HG03060 (cell line): Measurements from ENCODE around the gene SPSB1.
"Not testable (repeated sequence)": the region's sequence is repeated elsewhere in the genome, so short reads cannot be mapped to it uniquely, and the experiment has no call there.

Experiments used
- ATAC-seq: cut with Tn5 transposase; IDR thresholded peaks from one replicate; pipeline ENCODE4 v1.9.1; 2021; ENCODE audit warnings: low read depth, moderate number of reproducible peaks; ENCODE audit not compliant: unreplicated experiment

Gene SPSB1

DNA sequence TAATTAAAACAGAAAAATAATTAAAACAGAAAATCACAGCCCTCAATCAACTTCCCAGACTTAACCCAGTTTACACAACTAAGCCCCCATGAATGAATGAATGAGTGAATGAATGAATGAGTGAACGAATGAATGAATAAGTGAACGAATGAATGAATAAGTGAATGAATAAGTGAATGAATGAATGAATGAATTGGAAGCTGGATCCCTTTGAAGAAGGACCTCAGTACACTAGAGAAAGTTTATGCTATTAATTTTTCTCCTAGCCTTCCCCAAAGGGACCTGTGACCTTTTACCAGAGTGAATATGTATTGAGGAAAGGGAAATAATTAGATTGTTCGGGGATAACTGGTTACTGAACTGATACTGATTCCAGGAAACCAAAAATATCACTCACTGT is 5.6 kb downstream of the SPSB1 start:
- ATAC-seq = no peak

DNA sequence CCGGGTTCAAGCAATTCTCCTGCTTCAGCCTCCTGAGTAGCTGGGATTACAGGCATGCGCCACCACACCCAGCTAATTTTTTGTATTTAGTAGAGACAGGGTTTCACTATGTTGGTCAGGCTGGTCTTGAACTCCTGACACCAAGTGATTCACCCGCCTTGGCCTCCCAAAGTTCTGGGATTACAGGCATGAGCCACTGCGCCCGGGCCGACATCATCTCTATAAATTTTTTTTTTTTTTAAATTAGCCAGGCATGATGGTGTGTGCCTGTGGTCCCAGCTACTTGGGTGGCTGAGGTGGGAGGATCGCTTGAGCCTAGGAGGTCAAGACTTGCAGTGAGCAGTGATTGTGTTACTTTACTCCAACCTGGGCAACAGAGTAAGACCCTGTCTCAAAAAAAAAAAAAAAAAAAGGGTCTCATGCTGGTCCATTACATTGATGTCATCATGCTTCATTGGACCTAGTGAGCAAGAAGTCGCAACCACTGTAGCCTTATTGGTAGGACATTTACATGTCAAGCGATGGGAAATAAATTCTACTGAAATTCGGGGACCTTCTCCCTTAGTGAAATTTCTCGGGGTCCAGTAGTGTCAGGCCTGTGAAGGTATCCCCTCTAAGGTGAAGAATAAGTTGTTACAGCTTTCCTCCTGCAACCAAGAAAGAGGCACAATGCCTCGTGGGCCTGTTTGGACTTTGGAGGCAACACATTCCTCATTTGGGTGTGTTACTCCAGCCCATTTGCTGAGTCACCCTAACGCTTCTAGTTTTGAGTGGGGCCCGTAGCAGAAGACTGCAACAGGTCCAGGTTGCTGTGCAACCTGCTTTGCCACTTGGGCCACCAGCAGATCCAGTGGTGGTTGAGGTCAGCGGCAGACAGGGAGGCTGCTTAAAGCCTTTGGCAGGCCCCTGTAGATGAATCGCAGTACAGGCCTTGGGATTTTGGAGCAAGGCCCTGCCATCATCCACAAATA is 7.2 kb downstream of the SPSB1 start:
- ATAC-seq = not testable (repeated sequence)

DNA sequence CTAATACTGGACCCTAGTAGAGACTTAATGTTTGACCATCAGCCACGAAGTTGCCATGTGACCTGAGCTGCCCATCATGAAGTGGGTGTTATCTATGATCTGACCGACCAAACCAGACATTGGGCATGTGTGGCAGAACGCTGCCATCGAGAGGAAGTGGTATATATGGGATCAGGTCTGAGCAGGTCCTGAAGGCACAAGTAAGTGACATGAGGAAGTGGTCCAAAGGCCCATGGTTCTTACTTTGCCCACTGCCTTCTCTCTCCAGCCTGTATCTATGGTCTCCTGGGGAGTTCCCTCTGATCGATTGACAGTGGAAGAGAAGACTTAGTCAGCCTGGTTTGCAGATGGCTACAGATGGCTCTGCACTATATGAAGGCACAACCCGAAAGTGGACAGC is 7.9 kb downstream of the SPSB1 start:
- ATAC-seq = no peak

DNA sequence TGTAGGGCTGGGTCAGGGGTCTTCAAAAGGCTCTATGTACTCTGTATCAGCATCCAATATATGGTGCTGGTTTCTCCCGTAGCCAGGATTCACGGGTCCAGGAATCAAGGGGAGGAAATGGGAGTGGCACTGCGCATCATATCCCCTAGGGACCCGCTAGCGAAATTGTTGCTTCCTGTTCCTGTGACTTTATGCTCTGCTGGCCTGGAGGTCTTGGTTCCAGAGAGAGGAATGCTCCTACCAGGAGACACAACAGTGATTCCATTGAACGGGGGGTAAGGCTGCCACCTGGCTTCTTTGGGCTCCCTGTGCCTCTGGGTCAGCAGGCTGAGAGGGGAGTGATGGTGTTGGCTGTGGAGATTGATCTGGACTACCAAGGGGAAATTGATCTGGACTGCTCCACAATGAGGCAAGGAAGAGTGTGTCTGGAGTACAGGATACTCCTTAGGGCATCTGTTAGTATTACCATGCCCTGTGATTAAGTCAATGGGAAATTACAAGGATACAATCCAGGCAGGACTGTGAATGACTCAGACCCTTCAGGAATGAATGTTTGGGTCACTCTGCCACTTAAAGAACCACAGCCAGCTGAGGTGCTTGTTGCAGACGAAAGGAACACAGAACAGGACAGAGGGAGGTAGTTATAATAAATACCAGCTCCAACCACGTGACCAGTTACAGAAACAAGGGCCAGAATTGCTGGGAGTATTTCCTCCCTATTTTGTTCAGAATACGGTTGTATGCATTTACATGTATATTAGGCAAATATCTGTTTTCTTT is 10.2 kb downstream of the SPSB1 start:
- no peak for ATAC-seq

DNA sequence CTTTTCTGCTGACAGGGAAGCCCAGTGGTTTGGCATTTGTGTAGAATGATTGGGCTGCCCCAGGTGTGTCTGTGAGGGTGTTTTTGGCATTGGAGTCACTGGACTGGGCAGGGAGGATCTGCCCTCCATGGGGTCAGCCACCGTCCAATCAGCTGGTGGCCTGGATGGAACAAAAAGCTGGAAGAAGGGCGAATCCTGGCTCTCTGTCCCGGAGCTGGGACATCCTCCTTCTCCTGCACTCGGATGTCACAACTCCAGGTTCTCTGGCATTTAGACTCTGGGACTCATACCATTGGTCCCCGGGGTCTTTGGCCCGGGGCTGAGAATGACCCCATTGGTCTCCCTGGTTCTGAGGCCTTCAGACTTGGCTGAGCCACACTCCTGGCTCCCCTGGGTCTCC is 11.2 kb downstream of the SPSB1 start:
- no peak for ATAC-seq

DNA sequence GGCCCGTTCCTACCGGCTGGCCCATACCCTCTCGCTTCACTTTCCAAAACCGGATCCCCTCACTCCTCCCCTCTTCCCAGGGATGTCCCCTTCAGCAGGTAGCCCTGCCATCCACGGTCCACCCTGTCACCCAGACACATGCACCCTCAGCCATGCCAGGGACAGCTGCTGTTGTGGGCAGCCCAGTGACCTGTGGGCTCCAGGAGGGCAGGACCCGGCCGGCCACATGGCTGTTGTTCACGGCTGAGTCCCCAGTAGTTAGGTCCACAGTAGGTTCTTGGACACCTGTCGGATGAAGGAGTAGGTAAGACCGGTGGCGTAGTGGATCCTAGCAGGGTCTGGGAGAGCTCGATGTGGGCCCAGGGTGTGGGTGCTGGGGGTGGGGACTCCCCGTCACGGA is 12.5 kb downstream of the SPSB1 start:
- ATAC-seq = no peak

DNA sequence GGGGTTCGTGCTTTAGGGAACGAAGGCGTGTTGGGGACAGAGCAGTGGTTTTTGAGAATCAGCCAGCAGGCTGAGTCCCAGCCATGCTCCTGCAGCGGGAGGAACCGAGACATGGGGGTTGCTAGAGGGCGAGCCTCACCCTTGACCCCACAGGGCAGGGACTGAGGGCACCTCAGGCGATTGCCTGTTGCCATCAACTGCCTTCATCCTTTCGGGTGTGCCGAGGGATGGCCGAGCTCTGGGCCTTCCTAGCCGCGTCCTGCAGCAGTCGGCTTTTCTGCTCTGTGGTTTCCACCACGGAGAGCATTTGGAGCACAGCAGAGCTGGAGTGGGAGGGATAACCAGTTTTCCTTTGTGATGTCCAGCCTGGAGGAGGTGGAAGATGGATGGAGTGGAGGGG is 13.3 kb downstream of the SPSB1 start:
- no peak for ATAC-seq

DNA sequence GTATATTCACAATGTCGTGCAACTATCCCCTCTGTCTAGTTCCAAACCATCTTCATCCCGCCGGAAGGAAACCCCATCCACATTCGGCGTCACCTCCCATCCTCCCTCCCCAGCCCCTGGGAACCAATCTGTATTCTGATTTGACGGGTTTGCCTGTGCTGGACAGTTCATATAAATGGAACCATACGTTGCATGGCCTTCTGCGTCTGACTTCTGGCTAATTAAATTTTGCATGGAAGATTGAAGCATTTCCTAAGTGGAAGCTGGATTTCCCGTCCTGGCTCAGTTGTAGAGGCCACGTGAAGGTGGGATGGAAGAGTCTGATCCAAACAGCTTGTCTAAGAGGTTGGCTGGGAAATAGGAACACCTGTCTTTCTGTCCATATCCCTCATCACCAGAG is 14.6 kb downstream of the SPSB1 start:
- no peak for ATAC-seq

DNA sequence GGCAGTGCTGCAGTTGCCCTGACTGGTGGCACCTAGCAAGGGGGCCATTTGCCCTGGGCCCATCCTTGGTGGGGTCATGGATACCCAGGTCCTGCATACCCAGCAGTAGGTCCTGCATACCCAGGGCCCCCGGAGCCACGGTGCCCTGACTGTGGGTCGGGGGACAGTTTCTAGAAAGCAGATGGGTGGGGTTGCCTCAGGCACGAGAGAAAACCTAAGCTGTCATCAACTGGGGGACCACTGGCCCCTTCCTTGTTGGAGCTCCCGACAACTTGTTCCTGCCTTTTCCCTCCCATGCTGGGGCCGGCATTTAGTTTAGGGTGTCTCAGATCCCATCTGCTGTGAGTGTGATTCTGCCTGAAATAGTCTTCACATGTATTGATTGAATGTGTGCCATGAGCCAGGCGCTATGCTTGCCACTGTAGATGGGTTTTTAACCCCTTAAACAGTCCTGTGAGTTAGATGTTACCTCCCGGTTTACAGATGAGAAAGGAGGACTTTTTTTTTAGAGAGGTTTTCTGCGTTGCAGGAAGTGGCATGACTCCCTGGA is 15.6 kb downstream of the SPSB1 start:
- no peak for ATAC-seq

DNA sequence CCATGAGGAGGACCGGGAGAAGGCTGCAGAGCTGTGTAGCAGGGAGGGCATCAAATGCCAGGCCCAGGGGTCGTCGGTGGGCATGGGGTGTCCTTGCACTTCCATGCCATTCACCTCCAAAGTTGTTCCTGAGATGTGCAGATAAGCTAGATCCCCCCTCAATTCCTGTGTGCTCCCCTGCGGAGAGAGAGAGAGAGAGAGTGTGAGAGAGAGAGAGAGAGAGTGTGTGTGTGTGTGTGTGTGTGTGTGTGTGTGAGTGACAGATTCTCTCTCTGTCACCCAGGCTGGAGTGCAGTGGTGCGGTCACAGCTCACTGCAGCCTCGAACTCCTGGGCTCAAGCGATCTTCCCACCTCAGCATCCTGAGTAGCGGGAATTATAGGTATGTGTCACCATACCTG is 16.4 kb downstream of the SPSB1 start:
- ATAC-seq = no peak

DNA sequence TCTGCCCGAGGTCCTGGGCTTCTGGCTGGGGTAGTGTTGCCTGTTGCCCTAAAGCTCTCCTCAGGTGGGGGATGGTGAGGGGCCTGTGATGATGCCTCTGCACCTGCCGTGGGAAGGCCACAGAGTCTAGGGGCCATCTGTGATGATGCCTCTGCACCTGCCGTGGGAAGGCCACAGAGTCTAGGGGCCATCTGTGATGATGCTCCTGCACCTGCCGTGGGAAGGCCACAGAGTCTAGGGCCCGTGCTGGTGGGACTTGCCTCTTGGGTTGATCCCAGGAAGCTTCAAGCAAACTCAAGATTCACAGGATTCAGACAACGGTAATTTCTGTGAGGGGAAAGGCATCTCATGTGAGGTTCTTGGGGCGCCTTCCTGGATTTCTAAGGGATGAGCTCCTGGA is 17.3 kb downstream of the SPSB1 start:
- no peak for ATAC-seq

DNA sequence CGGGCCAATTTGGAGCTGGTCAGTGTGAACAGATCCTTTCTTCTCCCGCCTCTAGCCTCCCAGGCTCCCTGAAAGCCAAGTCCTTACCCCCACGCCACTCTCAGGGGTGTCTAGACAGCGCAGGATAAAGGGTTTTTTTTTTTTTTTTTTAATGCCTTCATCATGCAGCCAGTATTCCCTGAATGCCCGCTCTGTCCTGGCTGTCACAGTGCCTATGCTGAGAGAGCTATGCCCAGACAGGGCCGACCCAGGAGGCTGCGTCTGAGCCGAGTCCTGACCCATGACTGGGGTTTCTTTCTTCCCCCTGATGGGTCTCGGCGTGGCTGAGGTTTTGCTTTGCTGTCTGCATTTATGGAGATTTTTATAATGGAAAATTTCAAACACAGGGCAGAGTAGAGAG is 18.3 kb downstream of the SPSB1 start:
- no peak for ATAC-seq

DNA sequence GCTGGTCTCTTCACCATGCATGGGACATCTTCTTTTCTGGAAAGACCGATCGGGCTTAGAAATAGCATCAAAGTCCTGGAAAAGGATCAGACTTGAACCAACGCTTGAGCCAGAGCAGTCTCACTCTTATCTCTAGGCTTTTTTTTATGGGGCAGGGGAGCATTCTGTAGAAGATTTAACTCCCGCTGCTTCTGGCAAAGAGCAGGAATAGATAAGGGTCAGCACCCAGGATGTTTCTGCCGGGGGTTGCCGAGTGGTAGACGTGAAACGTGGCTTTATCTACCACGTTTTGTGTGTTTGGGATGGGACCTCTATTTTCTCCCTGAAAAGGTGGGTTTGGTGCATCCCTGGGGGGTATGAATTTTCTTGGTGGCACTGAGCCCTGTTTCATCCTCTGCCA is 18.8 kb downstream of the SPSB1 start:
- ATAC-seq = no peak

DNA sequence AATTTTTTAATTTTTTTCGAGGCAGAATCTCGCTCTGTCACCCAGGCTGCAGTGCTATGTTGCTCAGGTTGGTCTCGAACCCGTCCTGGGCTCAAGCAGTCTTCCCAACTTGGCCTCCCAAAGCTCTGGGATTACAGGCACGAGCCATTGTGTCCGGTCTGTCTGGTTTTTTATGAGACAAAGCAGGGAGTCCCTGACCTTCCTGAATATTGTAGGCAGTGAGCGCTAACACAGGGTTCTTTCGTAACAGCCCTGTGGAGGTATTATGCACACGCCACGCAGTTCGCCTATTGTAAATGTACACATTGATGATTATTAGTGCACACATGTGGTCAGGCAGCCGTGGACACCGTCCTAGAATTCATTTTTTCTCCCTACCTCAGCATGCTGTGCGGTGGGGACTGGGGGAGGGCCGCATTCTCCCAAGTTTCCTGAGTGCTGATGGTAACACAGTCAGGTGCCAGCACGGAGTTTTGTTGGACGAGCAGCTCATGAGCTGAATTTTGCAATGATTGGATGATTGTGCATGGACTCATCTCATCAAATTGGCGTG is 19.6 kb downstream of the SPSB1 start:
- ATAC-seq = no peak

DNA sequence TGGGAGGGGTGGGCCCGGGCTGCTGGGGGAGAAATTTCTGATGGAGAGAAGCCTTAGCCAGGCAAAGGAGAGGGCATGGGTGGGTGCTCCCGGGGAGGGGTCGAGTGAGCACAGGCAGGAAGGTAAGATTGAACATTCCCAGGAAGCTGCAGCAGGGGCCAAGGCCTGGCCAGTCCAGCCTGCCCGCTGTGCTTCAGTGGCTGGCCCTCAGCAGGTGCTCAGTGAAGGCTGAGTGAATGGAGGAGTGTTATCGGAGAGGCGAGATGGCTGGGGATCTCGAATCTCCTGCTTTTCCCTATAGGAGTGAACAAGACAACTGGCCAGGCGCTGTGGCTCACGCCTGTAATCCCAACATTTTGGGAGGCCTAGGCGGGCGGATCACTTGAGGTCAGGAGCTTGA is 20.9 kb downstream of the SPSB1 start:
- ATAC-seq = no peak

DNA sequence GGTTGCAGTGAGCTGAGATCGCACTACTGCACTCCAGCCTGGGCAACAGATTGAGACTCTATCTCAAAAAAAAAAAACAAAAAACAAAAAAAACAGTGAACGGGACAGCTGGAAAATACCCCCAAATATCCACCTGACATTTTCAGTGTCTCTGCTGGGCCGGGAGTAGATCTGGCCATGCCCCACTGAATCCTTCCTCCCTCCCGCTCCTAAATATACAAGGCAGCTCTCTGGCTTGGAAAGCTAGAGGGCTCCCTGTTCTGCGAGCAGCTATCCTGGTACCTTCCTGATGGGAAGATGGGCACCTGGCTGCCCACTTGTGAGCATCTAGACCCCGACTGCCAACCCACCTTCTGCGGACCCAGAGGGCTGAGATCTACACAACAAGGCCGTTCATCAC is 21.4 kb downstream of the SPSB1 start:
- no peak for ATAC-seq

DNA sequence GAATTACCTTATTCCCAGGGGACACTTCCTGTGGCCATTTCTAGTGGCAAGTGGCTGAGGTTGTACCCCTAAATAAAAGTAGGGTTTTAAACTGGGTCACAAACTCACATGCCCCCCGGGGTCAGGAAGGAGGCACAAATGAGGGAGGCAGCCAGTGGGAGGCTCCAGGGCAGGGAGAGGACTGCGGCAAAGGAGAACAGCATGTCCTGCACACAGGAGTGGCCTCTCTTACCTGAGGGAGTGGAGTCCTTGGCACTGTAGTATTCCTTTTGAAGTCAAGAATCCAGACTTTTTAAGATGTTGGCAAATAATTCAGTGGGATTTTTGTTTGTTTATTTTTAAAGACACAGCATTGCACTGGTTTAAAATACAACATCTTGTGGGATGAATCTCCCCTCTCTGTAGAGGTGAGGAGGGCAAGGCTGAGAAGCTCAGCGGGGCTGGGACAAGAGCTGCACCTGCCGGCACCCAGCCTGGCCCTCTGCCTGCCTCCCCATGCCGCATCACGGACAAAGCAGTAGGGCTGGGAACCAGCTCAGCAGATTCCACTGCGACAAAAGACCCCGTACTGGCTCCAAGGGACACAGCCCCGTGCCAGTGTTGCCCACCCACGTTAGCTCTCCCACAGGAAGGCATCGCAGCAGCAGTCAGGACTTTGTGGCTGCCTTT is 22.2 kb downstream of the SPSB1 start:
- ATAC-seq = no peak

DNA sequence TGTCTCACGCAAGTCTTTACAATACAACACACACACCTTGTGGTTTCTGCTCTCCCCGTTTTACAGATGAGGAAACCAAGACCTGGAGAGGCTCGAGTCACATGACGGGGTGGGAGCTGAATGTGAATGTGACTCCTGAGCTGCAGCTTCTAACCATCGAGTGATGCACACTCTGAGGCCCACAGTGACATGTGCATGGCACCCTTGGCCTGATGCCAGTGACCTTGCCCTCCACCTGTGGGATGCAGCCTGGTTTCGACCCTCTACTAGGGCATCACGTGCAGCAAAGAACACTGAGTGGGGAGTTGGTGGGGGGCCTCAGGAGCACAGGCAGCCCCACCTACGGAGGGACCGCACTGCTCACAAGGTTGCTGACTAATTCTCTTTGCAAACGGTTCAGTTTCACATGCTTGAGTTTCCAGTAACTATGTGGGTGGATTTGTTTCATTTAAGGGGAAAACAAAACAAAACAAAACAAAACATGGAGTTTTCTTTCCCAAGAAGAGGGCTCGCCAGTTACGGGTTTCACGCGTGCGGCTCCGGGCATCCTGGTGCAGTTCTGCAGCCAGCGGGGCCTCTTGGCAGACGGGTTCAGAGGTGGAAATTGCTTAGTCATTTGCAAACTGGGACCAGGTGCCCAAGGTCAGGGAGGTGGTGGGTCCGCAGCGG is 22.9 kb downstream of the SPSB1 start:
- ATAC-seq = no peak

DNA sequence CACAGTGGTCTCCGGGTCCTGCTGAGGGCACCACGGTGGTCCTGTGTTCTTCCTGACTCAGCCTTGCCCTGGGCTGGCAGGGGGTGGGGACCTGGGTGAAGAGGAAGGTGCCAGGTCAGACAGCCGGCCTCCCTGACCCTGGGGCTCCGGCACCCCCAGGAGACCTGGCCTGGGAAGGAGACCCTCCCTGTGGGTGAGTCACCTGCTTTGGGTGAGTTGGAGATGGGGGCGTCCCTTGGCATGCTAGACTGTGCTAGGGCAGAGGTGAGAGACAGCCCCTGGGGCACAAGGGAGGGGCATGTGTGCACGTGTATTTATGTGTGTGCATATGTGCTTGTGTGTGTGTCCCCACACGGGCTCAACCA is 23.4 kb downstream of the SPSB1 start:
- ATAC-seq = no peak

DNA sequence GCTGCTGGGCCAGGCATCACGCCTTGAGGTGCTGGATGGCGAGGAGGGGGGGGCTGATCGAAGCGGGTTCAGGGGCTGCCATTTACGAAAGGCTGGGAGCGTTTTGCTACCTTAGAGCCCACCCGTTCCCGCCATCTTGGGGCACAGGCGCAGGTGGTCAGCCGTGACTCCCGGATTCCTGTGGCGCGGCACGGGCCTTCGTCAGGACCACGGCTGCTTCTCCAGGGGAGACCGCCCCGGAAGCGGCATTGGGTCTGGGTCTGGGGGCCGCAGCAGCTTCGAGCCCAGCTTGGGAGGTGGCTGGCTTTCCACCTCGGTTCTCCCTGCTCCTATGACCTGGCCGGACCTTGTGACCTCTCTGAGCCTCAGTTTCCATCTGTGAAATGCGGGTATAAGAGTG is 23.8 kb downstream of the SPSB1 start:
- no peak for ATAC-seq
